ENCODE results near the gene IL11RA. TPM values are rescaled to one million over a fixed set of nuclear protein-coding genes. Genes with fewer than 3 reads are reported as not detected.
"Not testable (repeated sequence)": the region's sequence is repeated elsewhere in the genome, so short reads cannot be mapped to it uniquely, and the experiment has no call there.

The IL11RA gene
- total RNA-seq, 1 donor from 2014 or later: 34.4 TPM

GRCh38 chr9:34636791-34637355 is 15.1 kb upstream of the IL11RA start:
- Mint-ChIP-seq H3K36me3 (ENCODE audit: low read depth) (peaks cover 35% of the 10 kb centered on the region), H3K27ac (peak overlapping the region; percentile 93), H3K4me3 (peak overlapping the region; percentile 99), H3K9me3 (no peaks in the 10 kb centered on the region), H3K4me1 (peaks cover 34% of the 10 kb centered on the region), H3K27me3 (no peaks in the 10 kb centered on the region)
- no peak for DNase-seq
- intact Hi-C loops (cut with micrococcal nuclease): loop anchor here (1.0 kb wide), 3 partner anchors 9 to 114 kb away; partner anchors contain the start of gene GALT

GRCh38 chr9:34637356-34638137 is 14.4 kb upstream of the IL11RA start, which contains the start of gene SIGMAR1:
Gene SIGMAR1 (minus strand): TSS chr9:34637787. CDS start chr9:34637697, 90 bp downstream.
- H3K27ac Mint-ChIP-seq: peak within 1 kb of the TSS; percentile 93
- H3K9me3 Mint-ChIP-seq: no peaks in the 10 kb centered on the region
- H3K4me1 Mint-ChIP-seq: peaks cover 34% of the 10 kb centered on the region
- DNase-seq: peak; percentile 98
- H3K27me3 Mint-ChIP-seq: no peaks in the 10 kb centered on the region
- intact Hi-C loops (cut with micrococcal nuclease): loop anchor here (1.0 kb wide), 3 partner anchors 9 to 114 kb away; partner anchors contain the start of gene GALT
- peaks cover 30% of the 10 kb centered on the region for H3K36me3 Mint-ChIP-seq (ENCODE audit: low read depth)
- H3K4me3 Mint-ChIP-seq: peak within 1 kb of the TSS; percentile 99

GRCh38 chr9:34638138-34638445 is 13.9 kb upstream of the IL11RA start:
- intact Hi-C loops (cut with micrococcal nuclease): no loop called here
- H3K4me3 Mint-ChIP-seq: peak overlapping the region; percentile 99
- DNase-seq: no peak
- H3K9me3 Mint-ChIP-seq: no peaks in the 10 kb centered on the region
- H3K4me1 Mint-ChIP-seq: peaks cover 34% of the 10 kb centered on the region
- no peaks in the 10 kb centered on the region for H3K27me3 Mint-ChIP-seq
- peak overlapping the region; percentile 82 for H3K27ac Mint-ChIP-seq
- peaks cover 28% of the 10 kb centered on the region for H3K36me3 Mint-ChIP-seq (ENCODE audit: low read depth)

GRCh38 chr9:34639322-34639721 is 12.7 kb upstream of the IL11RA start:
- DNase-seq; H3K4me3 Mint-ChIP-seq; H3K27me3 Mint-ChIP-seq; H3K27ac Mint-ChIP-seq; intact Hi-C loops (cut with micrococcal nuclease); H3K9me3 Mint-ChIP-seq: not testable (repeated sequence)
- Mint-ChIP-seq H3K4me1 (peaks cover 28% of the 10 kb centered on the region), H3K36me3 (ENCODE audit: low read depth) (peaks cover 21% of the 10 kb centered on the region)

GRCh38 chr9:34642679-34643078 is 9.3 kb upstream of the IL11RA start:
- H3K27me3 Mint-ChIP-seq: no peaks in the 10 kb centered on the region
- H3K4me1 Mint-ChIP-seq: peaks cover 27% of the 10 kb centered on the region
- no peaks in the 10 kb centered on the region for H3K9me3 Mint-ChIP-seq
- H3K4me3 Mint-ChIP-seq: no peak overlapping the region
- H3K27ac Mint-ChIP-seq: no peak overlapping the region
- DNase-seq: no peak
- peaks cover 5% of the 10 kb centered on the region for H3K36me3 Mint-ChIP-seq (ENCODE audit: low read depth)
- intact Hi-C loops (cut with micrococcal nuclease): no loop called here

- Mint-ChIP-seq H3K27me3 (no peaks in the 10 kb centered on the region), H3K4me1 (peaks cover 30% of the 10 kb centered on the region), H3K27ac (peak overlapping the region; percentile 10), H3K4me3 (no peak overlapping the region), H3K36me3 (ENCODE audit: low read depth) (peaks cover 25% of the 10 kb centered on the region), H3K9me3 (no peaks in the 10 kb centered on the region)
- intact Hi-C loops (cut with micrococcal nuclease): no loop called here
- DNase-seq: no peak
Observed at GRCh38 chr9:34644766-34645314, 7.1 kb upstream of the IL11RA start.

- Mint-ChIP-seq H3K9me3 (no peaks in the 10 kb centered on the region), H3K4me1 (peaks cover 28% of the 10 kb centered on the region), H3K27ac (peak within 1 kb of the TSS; percentile 92), H3K4me3 (peak within 1 kb of the TSS; percentile 94), H3K27me3 (no peaks in the 10 kb centered on the region), H3K36me3 (ENCODE audit: low read depth) (peaks cover 31% of the 10 kb centered on the region)
- peak; percentile 99 for DNase-seq
- intact Hi-C loops (cut with micrococcal nuclease): loop anchor here (1.0 kb wide), 4 partner anchors 9 to 56 kb away; partner anchors contain the start of genes RPP25L and SIGMAR1
Observed at GRCh38 chr9:34646211-34647083, 5.5 kb upstream of the IL11RA start, which contains the start of gene GALT. Gene GALT (plus strand): TSS chr9:34646675. CDS start chr9:34646705, 30 bp downstream.

- intact Hi-C loops (cut with micrococcal nuclease): loop anchor here (1.0 kb wide), 1 partner anchor 55 kb away; no protein-coding TSS in a partner anchor
- Mint-ChIP-seq H3K27me3 (no peaks in the 10 kb centered on the region), H3K36me3 (ENCODE audit: low read depth) (peaks cover 31% of the 10 kb centered on the region), H3K4me1 (peaks cover 32% of the 10 kb centered on the region), H3K9me3 (no peaks in the 10 kb centered on the region), H3K27ac (peak overlapping the region; percentile 92), H3K4me3 (peak overlapping the region; percentile 94)
- no peak for DNase-seq
Observed at GRCh38 chr9:34647084-34647403, 4.9 kb upstream of the IL11RA start.

- H3K4me3 Mint-ChIP-seq: peak overlapping the region; percentile 94
- H3K27ac Mint-ChIP-seq: peak overlapping the region; percentile 92
- DNase-seq: peak; percentile 66
- H3K27me3 Mint-ChIP-seq: no peaks in the 10 kb centered on the region
- intact Hi-C loops (cut with micrococcal nuclease): loop anchor here (1.0 kb wide), 1 partner anchor 55 kb away; no protein-coding TSS in a partner anchor
- H3K36me3 Mint-ChIP-seq (ENCODE audit: low read depth): peaks cover 34% of the 10 kb centered on the region
- H3K9me3 Mint-ChIP-seq: no peaks in the 10 kb centered on the region
- H3K4me1 Mint-ChIP-seq: peaks cover 36% of the 10 kb centered on the region
Observed at GRCh38 chr9:34647651-34648050, 4.3 kb upstream of the IL11RA start.

GRCh38 chr9:34648673-34649072 is 3.3 kb upstream of the IL11RA start:
- peaks cover 42% of the 10 kb centered on the region for H3K4me1 Mint-ChIP-seq

GRCh38 chr9:34650816-34651215 is 1.2 kb upstream of the IL11RA start:
- no peak for DNase-seq
- Mint-ChIP-seq H3K27me3 (no peaks in the 10 kb centered on the region), H3K4me1 (peaks cover 41% of the 10 kb centered on the region), H3K36me3 (ENCODE audit: low read depth) (peaks cover 34% of the 10 kb centered on the region), H3K27ac (no peak overlapping the region), H3K9me3 (no peaks in the 10 kb centered on the region), H3K4me3 (no peak overlapping the region)
- intact Hi-C loops (cut with micrococcal nuclease): no loop called here

More at GRCh38 chr9:34648673-34649072, 3.3 kb upstream of the IL11RA start:
- Mint-ChIP-seq H3K27me3 (no peaks in the 10 kb centered on the region), H3K36me3 (ENCODE audit: low read depth) (peaks cover 34% of the 10 kb centered on the region), H3K4me3 (peak overlapping the region; percentile 50), H3K27ac (no peak overlapping the region), H3K9me3 (no peaks in the 10 kb centered on the region)
- DNase-seq: no peak
- intact Hi-C loops (cut with micrococcal nuclease): no loop called here

GRCh38 chr9:34651321-34651720 is 664 bp upstream of the IL11RA start:
- intact Hi-C loops (cut with micrococcal nuclease): no loop called here

GRCh38 chr9:34652602-34653000 is 616 bp downstream of the IL11RA start:
- H3K27me3 Mint-ChIP-seq: no peaks in the 10 kb centered on the region
- no peak for DNase-seq

More at GRCh38 chr9:34651321-34651720, 664 bp upstream of the IL11RA start:
- Mint-ChIP-seq H3K27ac (no peak overlapping the region), H3K4me3 (no peak overlapping the region), H3K36me3 (ENCODE audit: low read depth) (peaks cover 34% of the 10 kb centered on the region), H3K4me1 (peaks cover 36% of the 10 kb centered on the region), H3K9me3 (no peaks in the 10 kb centered on the region), H3K27me3 (no peaks in the 10 kb centered on the region)
- no peak for DNase-seq

More at GRCh38 chr9:34652602-34653000, 616 bp downstream of the IL11RA start:
- H3K36me3 Mint-ChIP-seq (ENCODE audit: low read depth): peaks cover 29% of the 10 kb centered on the region
- H3K4me1 Mint-ChIP-seq: peaks cover 30% of the 10 kb centered on the region
- H3K9me3 Mint-ChIP-seq: no peaks in the 10 kb centered on the region
- intact Hi-C loops (cut with micrococcal nuclease): no loop called here
- peak overlapping the region; percentile 3 for H3K4me3 Mint-ChIP-seq
- peak overlapping the region; percentile 70 for H3K27ac Mint-ChIP-seq

All from activated CD4-positive, alpha-beta T cell treated with anti-CD3 and anti-CD28 coated beads, Interleukin-2, amount 10 ng/mL, durations not matched to agents 24 days and 14 days (primary cell).